ENCODE measurements around the gene MRPL37.

GRCh38 chr1:54163573-54163972 lies 36.4 kb upstream of the MRPL37 start:
- TF ChIP-seq CTCF (conservative IDR thresholded peaks at IDR 0.05; ENCODE audit: low read length): no peak
- no peak for TF ChIP-seq EZH2phosphoT487 (IDR thresholded peaks at IDR 0.05; ENCODE audit: borderline replicate concordance)

Data from Loucy (cell line).